ENCODE results near the gene CCM2L. TPM values are rescaled to one million over a fixed set of nuclear protein-coding genes. Genes with fewer than 3 reads are reported as not detected.

CCM2L gene
- total RNA-seq, 2 donors from 2014 or later = 3.4 to 5.9 TPM

DNA sequence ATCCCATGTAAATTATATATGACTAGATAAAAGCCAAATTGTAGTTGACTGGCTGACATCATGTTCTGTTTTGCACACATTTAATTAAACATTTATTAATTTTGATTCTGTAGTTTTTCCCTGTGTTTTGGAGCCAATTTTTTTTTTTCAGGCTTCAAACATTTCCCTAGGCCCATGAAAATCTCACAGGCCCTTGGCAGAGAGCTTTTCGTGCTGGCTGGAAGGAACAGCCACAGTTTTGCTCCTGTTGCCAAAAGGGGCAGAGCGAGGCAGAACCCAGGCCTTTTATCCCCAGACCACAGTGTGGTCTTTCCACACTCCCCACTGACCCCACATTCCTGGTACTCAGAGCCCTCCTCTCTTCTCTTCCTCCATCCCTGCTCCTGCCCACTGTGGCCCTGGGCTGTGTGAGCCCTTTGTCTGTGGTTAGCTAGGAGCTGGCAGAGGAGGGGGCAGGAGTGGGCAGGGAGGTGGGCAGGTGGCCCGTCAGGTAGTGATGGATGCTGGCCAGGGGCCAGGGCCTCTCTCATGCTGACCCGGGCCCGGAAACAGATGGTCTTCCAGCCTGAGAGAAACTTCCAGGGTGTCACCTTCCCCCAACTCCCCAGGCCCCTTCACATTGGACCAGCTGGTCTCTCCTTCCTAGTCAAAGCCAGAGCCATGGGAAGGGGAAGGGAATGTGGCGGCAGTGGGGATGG lies 19.4 kb upstream of the CCM2L start:
- Histone ChIP-seq H3K27ac (no peak overlapping the region), H3K4me1 (no peaks in the 10 kb centered on the region), H3K4me3 (no peak overlapping the region), H3K36me3 (replicated peaks in 1 of 2; ENCODE audit: insufficient read depth in 1 of 2, low read depth in 2 of 2) (no peaks in the 10 kb centered on the region), H3K27me3 (no peaks in the 10 kb centered on the region), H3K9me3 (no peaks in the 10 kb centered on the region)
- 50 to 74% methylated on average over 2 to 6 of the region's 6 CpGs for WGBS, 2 donors
- intact Hi-C loops (cut with DNase I) = no loop called here
- DNase-seq = no peak
- TF ChIP-seq POLR2A (IDR thresholded peaks at IDR 0.05) = no peak
- TF ChIP-seq, protein P1, sequence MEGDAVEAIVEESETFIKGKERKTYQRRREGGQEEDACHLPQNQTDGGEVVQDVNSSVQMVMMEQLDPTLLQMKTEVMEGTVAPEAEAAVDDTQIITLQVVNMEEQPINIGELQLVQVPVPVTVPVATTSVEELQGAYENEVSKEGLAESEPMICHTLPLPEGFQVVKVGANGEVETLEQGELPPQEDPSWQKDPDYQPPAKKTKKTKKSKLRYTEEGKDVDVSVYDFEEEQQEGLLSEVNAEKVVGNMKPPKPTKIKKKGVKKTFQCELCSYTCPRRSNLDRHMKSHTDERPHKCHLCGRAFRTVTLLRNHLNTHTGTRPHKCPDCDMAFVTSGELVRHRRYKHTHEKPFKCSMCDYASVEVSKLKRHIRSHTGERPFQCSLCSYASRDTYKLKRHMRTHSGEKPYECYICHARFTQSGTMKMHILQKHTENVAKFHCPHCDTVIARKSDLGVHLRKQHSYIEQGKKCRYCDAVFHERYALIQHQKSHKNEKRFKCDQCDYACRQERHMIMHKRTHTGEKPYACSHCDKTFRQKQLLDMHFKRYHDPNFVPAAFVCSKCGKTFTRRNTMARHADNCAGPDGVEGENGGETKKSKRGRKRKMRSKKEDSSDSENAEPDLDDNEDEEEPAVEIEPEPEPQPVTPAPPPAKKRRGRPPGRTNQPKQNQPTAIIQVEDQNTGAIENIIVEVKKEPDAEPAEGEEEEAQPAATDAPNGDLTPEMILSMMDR (IDR thresholded peaks at IDR 0.05) = no peak
- ATAC-seq = no peak

DNA sequence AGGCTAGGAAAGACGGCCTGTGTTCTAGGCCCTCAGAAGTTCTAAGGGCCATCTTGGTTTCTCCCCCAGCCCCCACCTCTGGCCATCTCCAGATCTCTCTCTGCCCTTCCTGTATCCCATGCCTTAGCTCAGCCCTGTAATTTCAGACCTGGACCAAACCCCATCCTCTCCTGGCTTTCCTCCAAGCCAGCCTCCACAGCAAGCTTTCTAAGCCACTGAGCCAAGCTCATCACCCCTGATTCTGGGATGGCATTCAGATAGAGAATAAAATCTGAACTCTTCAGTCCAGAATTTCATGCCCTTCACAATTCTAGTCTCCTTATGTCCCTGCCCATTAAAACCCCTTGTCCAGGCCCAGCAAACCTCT lies 18.9 kb upstream of the CCM2L start:
- DNase-seq (no peak), ATAC-seq (no peak)
- no peak overlapping the region for H3K27ac ChIP-seq
- no peaks in the 10 kb centered on the region for H3K4me1 ChIP-seq
- no peak for TF ChIP-seq POLR2A (IDR thresholded peaks at IDR 0.05)
- TF ChIP-seq, protein P1 (IDR thresholded peaks at IDR 0.05) = no peak
- no peaks in the 10 kb centered on the region for H3K27me3 ChIP-seq
- H3K9me3 ChIP-seq = no peaks in the 10 kb centered on the region
- no peak overlapping the region for H3K4me3 ChIP-seq
- no peaks in the 10 kb centered on the region for H3K36me3 ChIP-seq (replicated peaks in 1 of 2; ENCODE audit: insufficient read depth in 1 of 2, low read depth in 2 of 2)
- intact Hi-C loops (cut with DNase I) = no loop called here
- WGBS, 2 donors = 31 to 43% methylated on average over 1 of the region's 1 CpG

DNA sequence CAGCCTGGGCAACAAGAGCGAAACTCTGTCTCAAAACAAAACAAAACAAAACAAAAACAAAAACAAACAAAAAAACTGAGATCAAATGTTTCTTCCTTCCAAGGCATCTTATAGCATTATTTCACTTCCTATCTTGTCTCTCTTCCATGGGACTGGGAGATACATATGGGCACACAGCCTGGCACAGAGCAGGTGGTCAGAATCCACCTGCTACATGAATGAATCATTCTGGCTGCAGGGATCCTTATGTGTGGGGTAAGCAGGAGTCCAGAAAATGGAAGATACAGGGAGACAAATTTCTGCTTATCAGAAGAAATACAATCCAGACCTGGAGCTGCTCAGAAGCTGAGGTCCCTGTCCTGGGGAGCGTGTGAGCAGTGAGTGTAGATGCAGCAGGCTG lies 18.2 kb upstream of the CCM2L start:
- no peaks in the 10 kb centered on the region for H3K27me3 ChIP-seq
- H3K9me3 ChIP-seq = no peaks in the 10 kb centered on the region
- H3K27ac ChIP-seq = no peak overlapping the region
- no peak for DNase-seq
- TF ChIP-seq, protein P1 (IDR thresholded peaks at IDR 0.05) = no peak
- H3K36me3 ChIP-seq (replicated peaks in 1 of 2; ENCODE audit: insufficient read depth in 1 of 2, low read depth in 2 of 2) = no peaks in the 10 kb centered on the region
- ATAC-seq = no peak
- H3K4me1 ChIP-seq = no peaks in the 10 kb centered on the region
- 53 to 65% methylated on average over 2 of the region's 2 CpGs for WGBS, 2 donors
- intact Hi-C loops (cut with DNase I) = no loop called here
- no peak overlapping the region for H3K4me3 ChIP-seq

DNA sequence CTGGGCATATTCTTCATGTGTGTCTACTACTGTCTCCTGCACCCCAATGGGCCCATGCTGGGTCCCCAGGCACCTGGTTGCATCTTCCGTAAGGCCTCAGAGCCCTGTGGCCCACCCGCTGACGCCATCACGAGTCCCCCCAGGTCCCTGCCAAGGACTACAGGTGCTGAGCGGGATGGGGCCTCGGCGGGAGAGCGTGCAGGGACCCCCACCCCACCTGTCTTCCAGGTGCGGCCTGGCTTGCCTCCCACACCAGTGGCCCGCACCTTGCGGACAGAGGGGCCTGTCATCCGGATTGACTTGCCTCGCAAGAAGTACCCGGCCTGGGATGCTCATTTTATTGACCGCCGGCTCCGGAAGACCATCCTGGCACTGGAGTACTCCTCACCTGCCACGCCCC lies 13.2 kb upstream of the CCM2L start:
- WGBS, 2 donors = 88 to 90% methylated on average over 8 to 18 of the region's 18 CpGs
- no peak for DNase-seq
- Histone ChIP-seq H3K27me3 (no peaks in the 10 kb centered on the region), H3K27ac (no peak overlapping the region), H3K4me1 (no peaks in the 10 kb centered on the region), H3K9me3 (no peaks in the 10 kb centered on the region), H3K36me3 (replicated peaks in 1 of 2; ENCODE audit: insufficient read depth in 1 of 2, low read depth in 2 of 2) (no peaks in the 10 kb centered on the region), H3K4me3 (no peak overlapping the region)
- no peak for ATAC-seq
- no peak for TF ChIP-seq POLR2A (IDR thresholded peaks at IDR 0.05)
- TF ChIP-seq, protein P1 (IDR thresholded peaks at IDR 0.05) = no peak
- intact Hi-C loops (cut with DNase I) = no loop called here

DNA sequence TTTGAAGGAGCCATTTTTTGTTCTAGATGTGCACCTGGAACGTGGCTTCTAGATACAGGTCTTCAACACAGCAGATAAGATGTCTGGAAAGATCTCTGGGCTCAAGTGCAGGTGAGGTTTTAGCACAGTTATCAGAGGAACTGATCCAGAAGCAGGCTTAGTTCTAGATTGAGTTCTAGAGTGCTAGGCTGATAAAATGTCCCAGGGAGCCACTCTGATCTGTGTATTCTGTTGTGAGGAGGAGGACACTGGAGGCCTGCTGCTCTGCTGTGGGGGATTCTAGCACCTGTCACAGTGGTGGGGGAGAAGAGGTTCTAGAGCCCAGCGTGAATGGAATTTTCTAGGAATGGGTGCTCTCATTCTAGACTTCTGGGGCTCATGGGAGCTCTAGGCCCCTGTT lies 12.0 kb upstream of the CCM2L start:
- 40 to 46% methylated on average over 2 of the region's 2 CpGs for WGBS, 2 donors
- no peaks in the 10 kb centered on the region for H3K27me3 ChIP-seq
- intact Hi-C loops (cut with DNase I) = no loop called here

More for the DNA sequence above, 12.0 kb upstream of the CCM2L start:
- no peaks in the 10 kb centered on the region for H3K4me1 ChIP-seq
- ATAC-seq = no peak
- no peak overlapping the region for H3K4me3 ChIP-seq
- H3K27ac ChIP-seq = no peak overlapping the region
- H3K36me3 ChIP-seq (replicated peaks in 1 of 2; ENCODE audit: insufficient read depth in 1 of 2, low read depth in 2 of 2) = no peaks in the 10 kb centered on the region
- TF ChIP-seq POLR2A (IDR thresholded peaks at IDR 0.05) = no peak
- TF ChIP-seq, protein P1 (IDR thresholded peaks at IDR 0.05) = no peak
- H3K9me3 ChIP-seq = no peaks in the 10 kb centered on the region
- DNase-seq = no peak
